SJCRH30 (cell line): ENCODE measurements around the gene ZNF260. TPM values are rescaled to one million over a fixed set of nuclear protein-coding genes. Genes with fewer than 3 reads are reported as not detected.

Source experiments
- total RNA-seq: library from RNA; depleted of rRNA; stranded (reverse); fragments of >200 nt; shearing (Covaris generic); gene quantifications from 2 replicates; pipeline ENCODE4 v1.2.3, GENCODE V29; 2014; rRNA removed

ZNF260 gene
- total RNA-seq, 1 experiment from 2014 or later = 28.2 TPM

Other genes starting within 250 kb of the ZNF260 start
- 7.1 TPM in 2 replicates for gene ZFP14, start 149.1 kb downstream of the ZNF260 start, total RNA-seq
- gene ZFP82, start 109.6 kb downstream of the ZNF260 start, total RNA-seq = 16.8 and 17.0 TPM in 2 replicates
- gene ZNF566, start 38.7 kb downstream of the ZNF260 start, total RNA-seq = 17.8 and 20.9 TPM in 2 replicates
- 12.6 and 16.9 TPM in 2 replicates for gene ZNF529, start 45.0 kb upstream of the ZNF260 start, total RNA-seq
- 13.3 and 16.5 TPM in 2 replicates for gene ZNF382, start 77.0 kb upstream of the ZNF260 start, total RNA-seq
- gene ZNF461, start 138.6 kb upstream of the ZNF260 start, total RNA-seq = 10.2 and 12.0 TPM in 2 replicates
- gene ZNF567, start 159.3 kb upstream of the ZNF260 start, total RNA-seq = 17.8 and 24.0 TPM in 2 replicates
- gene ZNF850, start 244.5 kb upstream of the ZNF260 start, total RNA-seq = 24.0 and 28.6 TPM in 2 replicates